HG03066 (cell line): ENCODE results near the gene KRT74.

Source experiments
- ATAC-seq: cut with Tn5 transposase; IDR thresholded peaks from one replicate; pipeline ENCODE4 v1.9.1; 2021; ENCODE audit warnings: low read depth; ENCODE audit not compliant: unreplicated experiment

The KRT74 gene

DNA sequence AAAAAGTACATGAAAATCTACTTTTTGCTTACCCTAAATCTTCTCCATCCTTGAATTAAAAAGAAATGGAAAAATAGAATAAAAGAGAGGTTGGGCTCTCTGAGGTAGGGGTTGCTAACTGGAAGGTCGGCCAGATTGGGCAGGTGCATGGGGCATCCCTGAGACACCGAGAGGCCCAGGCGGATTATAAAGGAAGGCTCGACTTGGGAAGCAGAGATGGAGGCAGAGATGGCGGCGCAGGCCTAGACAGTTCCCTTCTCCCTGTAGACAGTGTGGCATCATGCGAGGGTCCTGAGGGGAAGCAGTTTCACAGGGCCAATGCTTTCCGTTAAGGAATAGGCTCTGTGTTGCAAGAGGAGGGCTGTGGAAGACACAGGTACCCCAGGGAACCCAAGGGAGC lies 3.7 kb upstream of the KRT74 start:
- ATAC-seq: no peak

DNA sequence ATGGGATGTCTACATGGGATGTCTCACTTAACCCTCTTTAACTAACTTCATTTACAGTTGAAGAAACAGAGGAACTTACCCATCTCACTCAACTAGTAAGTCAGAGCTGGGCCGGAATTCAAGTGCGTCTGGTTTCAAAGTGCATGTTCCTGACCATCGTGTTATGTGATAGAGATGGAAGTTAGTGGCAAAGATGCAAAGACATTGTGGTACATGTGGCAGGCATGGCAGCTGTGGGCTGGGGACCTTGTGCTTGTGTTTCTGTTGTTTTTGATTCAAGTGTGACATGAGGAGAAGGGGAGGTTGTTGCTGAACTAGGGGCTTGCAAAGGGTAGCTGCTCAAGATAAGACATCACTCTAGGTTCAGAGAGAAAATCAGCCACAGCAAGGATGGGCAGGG lies 2.3 kb upstream of the KRT74 start:
- no peak for ATAC-seq

DNA sequence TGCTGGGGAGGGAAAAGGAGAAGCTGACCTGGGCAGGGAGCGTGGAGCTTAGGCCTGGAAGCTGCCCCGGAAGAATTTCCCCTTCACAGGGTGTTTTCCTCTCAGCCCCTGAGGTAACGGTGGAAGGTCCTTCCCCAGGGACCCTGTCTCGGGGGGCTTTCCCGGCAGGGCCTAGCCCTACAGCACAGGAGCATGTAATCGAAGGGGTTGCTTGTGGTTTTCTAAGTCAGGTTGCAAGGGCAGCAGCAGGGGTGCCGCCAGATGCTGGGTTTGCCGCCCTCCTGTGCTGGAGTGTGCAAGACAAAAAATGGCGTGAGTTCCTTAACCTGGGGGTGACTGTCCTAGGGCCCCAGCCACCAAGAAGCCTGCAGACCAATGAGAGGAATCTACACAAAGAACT lies 1.6 kb upstream of the KRT74 start:
- no peak for ATAC-seq

GRCh38 chr12:52573306-52573705 lies 337 bp downstream of the KRT74 start:
- no peak for ATAC-seq

DNA sequence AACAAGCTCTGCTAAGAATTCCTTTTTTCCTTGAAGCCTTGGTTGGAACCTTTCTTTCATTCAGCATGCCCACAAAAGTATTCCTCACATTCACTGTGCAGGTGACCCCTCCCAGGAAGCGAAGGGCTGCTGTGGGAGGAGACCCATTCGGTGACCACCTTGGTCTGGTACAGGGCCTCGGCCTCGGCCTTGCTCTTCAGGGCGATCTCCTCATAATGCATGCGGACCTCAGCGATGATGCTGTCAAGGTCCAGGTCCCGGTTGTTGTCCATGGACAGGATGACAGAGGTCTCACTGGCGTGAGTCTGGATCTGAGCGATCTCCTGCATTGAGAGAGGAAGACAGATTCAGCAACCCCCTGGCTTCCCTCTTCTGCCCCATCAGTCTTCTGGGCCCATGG lies 3.1 kb downstream of the KRT74 start:
- ATAC-seq: no peak

DNA sequence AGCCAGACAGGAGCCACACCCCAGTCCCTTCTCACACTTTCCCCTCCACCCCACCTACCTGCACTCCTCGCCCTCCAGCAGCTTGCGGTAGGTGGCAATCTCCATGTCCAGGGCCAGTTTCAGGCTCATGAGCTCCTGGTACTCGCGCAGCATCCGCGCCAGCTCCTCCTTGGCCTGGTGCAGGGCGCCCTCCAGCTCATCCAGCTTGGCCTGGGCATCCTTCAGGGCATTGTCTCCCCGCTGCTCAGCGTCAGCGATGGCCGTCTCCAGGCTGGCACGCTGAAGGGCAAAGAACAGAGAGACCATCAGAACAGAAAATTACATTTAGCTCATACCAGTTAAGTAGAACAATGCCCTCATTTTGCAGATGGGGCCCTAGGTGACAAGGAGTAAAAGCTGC lies 5.5 kb downstream of the KRT74 start:
- ATAC-seq: no peak

- no peak for ATAC-seq
Observed at GRCh38 chr12:52566847-52567291, 6.8 kb downstream of the KRT74 start.

- no peak for ATAC-seq
Observed at GRCh38 chr12:52564582-52564981, 9.1 kb downstream of the KRT74 start.

GRCh38 chr12:52561880-52562449 lies 11.7 kb downstream of the KRT74 start:
- ATAC-seq: no peak

DNA sequence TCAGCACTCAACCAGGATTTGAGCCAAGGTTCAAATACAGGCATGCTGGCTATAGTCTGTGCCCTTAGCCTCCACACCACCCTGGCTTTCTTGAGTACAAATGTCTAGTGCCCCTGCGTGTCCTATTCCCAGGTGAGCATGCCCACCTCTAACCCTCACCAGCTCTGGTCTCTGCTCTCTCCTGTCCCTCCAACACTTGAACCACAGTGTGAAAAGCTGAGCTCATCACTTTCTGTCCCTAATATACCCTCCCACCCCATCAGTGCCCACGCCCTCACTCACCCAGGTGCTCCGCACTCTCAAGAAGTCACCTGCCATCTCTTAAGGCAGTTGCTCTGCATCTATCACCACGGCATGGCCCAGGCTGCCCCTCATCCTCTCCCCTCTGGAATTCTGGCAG lies 13.7 kb downstream of the KRT74 start:
- ATAC-seq: no peak

GRCh38 chr12:52558781-52559445 lies 14.7 kb downstream of the KRT74 start:
- ATAC-seq: no peak

DNA sequence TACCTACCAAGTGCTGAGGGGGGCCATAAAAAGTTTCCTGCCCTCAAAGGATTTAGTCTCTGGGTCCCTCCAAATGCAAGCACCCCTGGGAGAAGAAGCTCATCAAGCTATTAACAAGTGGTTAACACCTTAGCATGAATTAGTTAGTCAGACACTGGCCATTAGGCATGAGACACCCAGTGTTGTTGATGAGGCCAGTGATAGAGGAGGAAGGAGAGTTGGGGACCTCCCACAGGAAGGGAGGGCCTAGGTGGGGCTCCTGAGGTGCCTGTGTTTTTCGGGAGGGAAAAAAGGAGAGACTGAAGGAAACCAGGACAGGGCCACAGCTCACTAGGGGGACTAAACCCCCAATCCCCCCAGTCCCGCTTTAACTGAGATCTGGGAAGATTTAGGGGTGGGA lies 16.2 kb downstream of the KRT74 start:
- ATAC-seq: no peak

- no peak for ATAC-seq
Observed at GRCh38 chr12:52555577-52555976, 18.1 kb downstream of the KRT74 start.

GRCh38 chr12:52552681-52553195 lies 20.9 kb downstream of the KRT74 start, which contains the start of gene KRT71:
TSS of gene KRT71 (minus strand) at chr12:52553145. CDS start at chr12:52553077, 68 bp downstream.
- ATAC-seq: no peak

DNA sequence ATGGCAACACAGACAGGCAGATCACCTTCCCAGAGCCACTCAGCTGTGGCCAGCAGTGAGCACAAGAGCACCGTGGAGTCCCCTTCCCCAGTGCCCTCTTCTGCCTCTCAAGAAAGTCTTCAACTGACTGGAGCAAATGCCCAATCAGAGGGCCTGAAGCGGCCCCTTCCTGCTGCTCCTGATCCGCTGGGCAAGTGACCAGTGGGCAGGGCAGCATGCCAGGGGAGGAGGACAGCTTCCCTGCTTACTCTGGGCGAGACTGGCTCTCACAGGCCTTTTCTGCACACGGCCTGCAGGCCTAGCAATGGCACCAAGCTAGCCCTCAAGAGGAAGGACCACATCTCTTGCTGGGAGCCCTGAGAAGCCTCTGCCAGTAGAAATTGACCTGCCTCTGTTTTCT lies 21.6 kb downstream of the KRT74 start:
- no peak for ATAC-seq

DNA sequence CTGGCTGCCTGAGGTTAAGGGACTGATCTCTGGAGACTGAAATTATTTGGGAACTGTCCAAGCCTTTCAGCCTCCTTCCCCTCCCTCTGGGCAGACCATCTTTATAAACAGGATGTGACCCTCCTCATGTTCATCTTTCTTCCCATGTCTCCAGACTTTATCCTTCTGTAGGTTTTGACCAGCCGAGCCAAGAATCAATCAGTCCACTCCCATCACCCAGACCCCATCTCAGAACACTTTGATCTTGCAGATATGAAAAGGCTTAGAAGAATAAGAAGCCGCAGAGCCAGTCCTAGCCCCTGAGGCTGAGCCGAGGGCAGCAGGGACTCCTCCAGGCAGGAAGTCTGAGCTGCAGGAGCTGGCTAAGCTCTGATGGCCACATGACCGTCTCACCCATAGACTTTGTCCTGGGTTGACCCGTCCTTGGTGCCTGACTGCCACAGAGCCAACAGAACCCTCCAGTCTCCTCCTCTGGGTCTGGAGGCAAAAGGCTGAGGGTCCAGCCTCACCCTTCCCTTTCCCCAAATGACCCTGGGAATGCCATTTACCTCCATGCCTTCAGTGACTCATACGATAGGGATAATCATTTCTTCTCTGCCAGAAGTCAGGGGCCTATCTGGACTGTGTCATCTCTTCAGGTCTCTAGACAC lies 22.3 kb downstream of the KRT74 start:
- no peak for ATAC-seq

- ATAC-seq: no peak
Observed at GRCh38 chr12:52546126-52546525, 27.5 kb downstream of the KRT74 start.

DNA sequence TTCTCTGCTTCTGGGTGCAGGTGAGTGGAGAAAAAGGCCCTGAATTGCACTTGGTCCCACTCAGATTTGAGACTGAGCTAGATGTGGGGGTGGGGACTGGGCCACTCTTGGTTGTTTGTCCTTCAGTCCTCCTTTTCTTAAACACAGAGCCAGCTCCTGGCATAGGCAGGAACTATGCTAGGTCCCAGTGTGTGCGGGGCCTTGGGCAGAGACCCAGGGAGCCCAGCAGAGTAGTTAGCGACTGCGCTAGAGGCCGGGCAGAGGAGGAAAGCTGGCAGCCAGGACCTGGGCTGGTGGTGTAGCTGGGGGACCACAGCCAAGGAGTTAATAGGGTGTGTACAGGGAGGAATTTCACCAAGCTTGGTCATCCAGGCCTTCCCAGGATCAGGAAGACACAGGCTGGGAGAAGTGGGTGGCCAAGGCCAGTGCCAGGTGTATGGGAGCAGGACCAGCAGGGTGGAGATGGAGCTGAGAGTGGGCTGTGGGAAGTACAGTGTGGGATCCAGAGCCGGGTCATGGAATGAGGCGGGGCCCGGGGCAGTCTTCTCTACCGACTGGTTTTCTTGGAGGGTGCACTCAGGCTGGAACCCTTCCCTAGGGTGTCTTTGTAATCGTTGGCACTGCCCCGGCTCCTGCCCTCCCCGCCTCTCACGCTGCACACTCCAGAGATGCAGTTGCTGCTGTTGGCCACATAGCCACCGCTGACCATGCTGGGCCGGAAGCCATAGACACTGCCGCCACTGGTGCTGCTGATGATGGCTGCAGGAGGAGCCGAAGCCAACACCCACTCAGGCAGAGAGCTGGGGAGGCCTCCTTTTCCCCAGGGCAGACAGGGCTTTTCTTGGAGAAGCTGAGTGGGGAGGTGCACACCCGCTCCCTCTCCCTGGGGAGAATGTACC lies 29.4 kb downstream of the KRT74 start:
- no peak for ATAC-seq

DNA sequence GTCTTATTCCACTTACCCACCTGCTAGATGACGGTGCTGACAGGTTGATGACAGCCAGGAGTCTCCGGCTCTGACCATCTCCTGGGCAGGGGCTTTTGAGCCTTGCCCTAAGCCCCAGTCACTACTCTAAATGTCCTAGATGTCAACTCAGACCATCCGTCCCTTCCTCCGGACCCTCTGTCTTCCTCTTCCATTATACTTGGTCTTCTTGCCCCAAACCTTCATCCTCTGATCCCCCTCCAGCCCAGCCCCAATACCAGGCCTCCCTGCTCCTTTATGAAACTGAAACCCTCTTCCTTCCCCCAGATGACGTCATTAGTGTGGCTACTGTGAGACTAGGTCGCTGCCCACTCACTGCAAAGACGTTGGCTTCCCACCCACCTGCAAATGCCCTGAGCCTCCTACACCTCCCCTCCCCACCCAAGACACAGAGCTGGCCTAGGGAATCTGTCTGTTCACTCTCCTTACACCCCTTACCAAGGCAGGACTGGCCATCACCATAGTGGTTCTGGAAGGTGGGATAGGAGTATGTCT lies 30.8 kb downstream of the KRT74 start:
- no peak for ATAC-seq

DNA sequence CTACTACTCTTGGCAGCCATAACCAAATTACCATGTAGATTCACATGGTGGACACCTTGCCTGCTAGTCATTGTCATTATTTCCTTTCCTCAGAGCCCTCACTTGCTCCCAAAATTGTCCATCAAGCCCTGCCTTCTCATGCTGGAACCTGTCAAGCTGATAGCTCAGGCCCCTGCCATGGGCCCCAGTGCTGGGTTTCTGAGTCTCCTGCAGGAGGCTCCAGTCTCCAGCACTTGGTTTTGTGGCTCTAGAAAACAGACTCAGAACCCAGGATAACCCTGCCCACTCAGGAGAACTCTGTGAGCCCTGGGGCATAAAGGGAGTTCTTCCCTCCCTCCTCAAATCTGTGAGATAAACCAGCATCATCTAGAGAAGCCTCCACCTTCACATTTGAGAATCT lies 31.5 kb downstream of the KRT74 start:
- ATAC-seq: no peak

- ATAC-seq: no peak
Observed at GRCh38 chr12:52541709-52542108, 31.9 kb downstream of the KRT74 start.
